Pancreas (tissue), 10 donors: ENCODE measurements around the gene EFEMP2. TPM values are rescaled to one million over a fixed set of nuclear protein-coding genes. Genes with fewer than 3 reads are reported as not detected.
A peak's percentile ranks its signal among the peaks of the same experiment; 100 is the strongest.

ENCODE experiments used
- ATAC-seq, 4 donors: fragments of 200-7000 bp; cut with Tn5 transposase; one replicate each; pipeline versions ENCODE4 v1.8.0 to v1.9.1; 2020; ENCODE audit warnings: mild to moderate bottlenecking in 4 of 4, moderate library complexity in 4 of 4
- DNase-seq, 6 donors: peaks; one replicate each; pipeline ENCODE4 v3.0.0-alpha.2; 2020
- FAIRE-seq: peaks from 2 replicates; lab custom pipeline; 2012; peaks lifted over from hg19 to GRCh38; lab: Jason Lieb, UNC
- H3K27ac ChIP-seq, 4 donors: fragments of 200-600 bp; sonication (generic); 1 replicate in 3 of 4; 2 replicates in 1 of 4; pipeline versions ENCODE4 v1.5.0 to v1.8.0; 2020
- H3K27me3 ChIP-seq, 4 donors: fragments of 200-600 bp; one replicate each; pipeline ENCODE4 v1.8.0; 2021
- H3K36me3 ChIP-seq, 3 donors: fragments of 200-600 bp; sonication (generic) in 1 of 3; one replicate each; pipeline versions ENCODE4 v1.5.0 to v1.8.0; 2020 to 2021
- H3K4me1 ChIP-seq, 3 donors: fragments of 200-600 bp; one replicate each; pipeline ENCODE4 v1.8.0; 2021
- H3K4me3 ChIP-seq, 4 donors: fragments of 200-600 bp; sonication (generic) in 2 of 4; one replicate each; pipeline versions ENCODE4 v1.5.0 to v1.8.0; 2020 to 2021
- H3K9me3 ChIP-seq, 4 donors: fragments of 200-600 bp; one replicate each; pipeline ENCODE4 v1.8.0; 2021
- CTCF ChIP-seq, 4 donors: fragments of 200-600 bp; sonication (generic) in 3 of 4; IDR thresholded peaks; one replicate each; pipeline versions ENCODE4 v1.5.0 to v1.8.0; 2021; ENCODE audit warnings: antibody characterized with exemption in 4 of 4
- WGBS, 2 donors: extraction: QIAGEN DNeasy Blood & Tissue Kit; methylation state at CpG; one replicate each; pipeline ENCODE4 v1.1.7; 2013; 5-methylcytosine and 5-hydroxymethylcytosine counted together
- intact Hi-C, 3 donors: fragments of 100-400 bp; cut with DNase I; formaldehyde crosslinking; loops; one replicate each; pipeline versions ENCODE4 v1.11.1 to v1.14.2; 2022
- polyA plus RNA-seq, 2 donors: library from polyadenylated mRNA; stranded (reverse); fragments of 200-250 nt; gene quantifications; one replicate each; pipeline ENCODE4 v1.2.3, GENCODE V29; 2013
- total RNA-seq, 6 donors: library from RNA; stranded (reverse); fragmentation: NEBNext Ultra II Directional in 4 of 6; extraction: Animal tissue kit (Norgen Biotek cat#: 25700) in 4 of 6; gene quantifications; one replicate each; pipeline versions ENCODE4 v1.2.1 to v1.2.4, GENCODE V29; 2021 to 2023
- donor health status: healthy with polysubstance abuse.
- donor health status: DM: no; HTN: no; CAD: no; lungs with moderate emphysema.
- donor health status: DM: no; HTN: no; CAD: no.
- donor health status: control.
- donor health status: control.
- donor health status: Bipolar disorder and iron deficiency.
- donor health status: DM: yes; HTN: yes; CAD: no.
- donor health status: DM: no; HTN: no; CAD: no.
- donor health status: DM: no; HTN: no; CAD: no.
- donor health status: DM: yes; HTN: yes; CAD: no.

EFEMP2 gene
- total and polyA plus RNA-seq, 8 donors = 11.3 to 51.0 (median 18.8) TPM

- peaks cover 0 to 10% (median 0%) of the 10 kb centered on the region in 3 donors for H3K36me3 ChIP-seq
- H3K27ac ChIP-seq = no peak overlapping the region
- intact Hi-C loops = no loop called here
- TF ChIP-seq CTCF (IDR thresholded peaks at IDR 0.05) = no peak
- no peaks in the 10 kb centered on the region for H3K27me3 ChIP-seq
- DNase-seq (peak in 1 of 6 donors; percentile 52), FAIRE-seq (no peak), ATAC-seq (no peak)
- no peak overlapping the region for H3K4me3 ChIP-seq
- no peaks in the 10 kb centered on the region for H3K9me3 ChIP-seq
- WGBS, 2 donors = 80 to 85% methylated on average over 11 of the region's 11 CpGs
- H3K4me1 ChIP-seq = no peaks in the 10 kb centered on the region
Observed at GRCh38 chr11:65870307-65870658, 2.3 kb downstream of the EFEMP2 start.

DNA sequence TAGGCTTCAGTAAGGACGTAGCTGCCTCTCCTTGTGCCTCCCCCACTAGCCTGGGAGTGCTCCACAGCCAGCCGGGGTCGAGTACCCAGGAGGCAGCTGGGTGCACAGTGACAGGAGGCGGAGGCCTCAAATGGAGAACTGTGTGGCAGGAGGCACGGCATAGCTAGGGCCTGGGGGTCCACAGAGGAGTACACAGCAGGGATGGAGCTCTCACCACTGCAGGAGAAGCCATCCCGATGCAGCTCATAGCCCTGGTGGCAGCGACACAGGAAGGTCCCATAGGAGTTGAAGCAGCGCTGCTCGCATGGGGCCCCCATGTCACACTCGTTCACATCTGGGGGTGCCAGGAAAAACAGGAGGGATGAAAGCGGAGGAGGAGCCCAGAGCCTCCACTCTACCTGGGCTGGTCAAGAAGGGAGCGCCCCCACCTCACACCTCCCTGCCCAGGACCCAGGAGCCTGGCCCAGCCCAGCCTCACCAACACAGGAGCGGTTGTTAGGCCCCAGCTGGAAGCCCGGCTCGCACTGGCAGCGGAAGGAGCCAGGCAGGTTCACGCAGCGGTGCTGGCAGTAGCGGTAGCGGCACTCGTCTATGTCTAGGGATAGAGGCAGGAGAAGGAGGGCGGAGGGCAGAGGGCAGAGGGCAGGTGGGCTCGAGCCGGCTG, 2.8 kb downstream of the EFEMP2 start:
- H3K27me3 ChIP-seq = no peaks in the 10 kb centered on the region
- WGBS, 2 donors = 76 to 85% methylated on average over 22 to 24 of the region's 24 CpGs
- DNase-seq (peak in 1 of 6 donors; percentile 69), FAIRE-seq (no peak), ATAC-seq (no peak)
- no peaks in the 10 kb centered on the region for H3K9me3 ChIP-seq
- peaks cover 0 to 15% (median 2%) of the 10 kb centered on the region in 3 donors for H3K36me3 ChIP-seq
- H3K27ac ChIP-seq = no peak overlapping the region
- intact Hi-C loops = no loop called here
- no peaks in the 10 kb centered on the region for H3K4me1 ChIP-seq
- no peak for TF ChIP-seq CTCF (IDR thresholded peaks at IDR 0.05)
- no peak overlapping the region for H3K4me3 ChIP-seq

- no peak for DNase-seq
- TF ChIP-seq CTCF (IDR thresholded peaks at IDR 0.05) = no peak
- peaks cover 0 to 23% (median 9%) of the 10 kb centered on the region in 3 donors for H3K36me3 ChIP-seq
- H3K4me1 ChIP-seq = no peaks in the 10 kb centered on the region
- intact Hi-C loops = no loop called here
- H3K27me3 ChIP-seq = no peaks in the 10 kb centered on the region
- no peak overlapping the region for H3K27ac ChIP-seq
- no peaks in the 10 kb centered on the region for H3K9me3 ChIP-seq
- FAIRE-seq = no peak
- whole genome bisulfite sequencing, 2 donors = 82 to 93% methylated on average over 3 of the region's 3 CpGs
- ATAC-seq = no peak
- no peak overlapping the region for H3K4me3 ChIP-seq
Observed at GRCh38 chr11:65868907-65869306, 3.7 kb downstream of the EFEMP2 start.

DNA sequence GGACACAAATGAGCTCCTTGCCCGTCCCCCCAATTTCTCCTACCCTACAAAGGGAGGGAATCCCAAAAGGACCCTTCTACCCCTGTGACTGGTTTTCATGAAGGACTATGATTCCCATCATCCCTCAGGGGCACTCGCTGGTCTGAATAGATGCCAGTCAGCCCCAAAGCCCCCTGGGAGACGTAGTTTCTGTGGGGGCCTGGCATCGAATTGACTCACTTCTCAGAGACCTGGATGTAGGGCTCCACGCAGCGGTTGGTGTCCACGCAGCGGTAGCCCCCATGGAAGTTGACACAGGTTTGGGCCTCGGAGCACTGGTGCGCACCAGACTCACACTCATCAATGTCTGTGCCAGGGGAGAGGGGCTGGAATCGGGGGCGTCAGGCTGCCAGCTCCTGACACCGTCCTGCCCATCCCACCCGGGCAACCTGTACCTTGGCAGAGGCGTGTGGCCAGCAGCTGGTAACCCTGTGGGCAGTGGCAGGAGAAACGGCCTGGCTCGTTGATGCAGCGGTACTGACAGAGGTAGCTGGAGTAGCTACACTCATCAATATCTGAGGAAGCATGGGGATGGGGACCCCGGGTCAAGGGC, 4.4 kb downstream of the EFEMP2 start:
- intact Hi-C loops = no loop called here

More for the DNA sequence above, 4.4 kb downstream of the EFEMP2 start:
- no peak for TF ChIP-seq CTCF (IDR thresholded peaks at IDR 0.05)
- DNase-seq (peak in 2 of 6 donors; percentile 33 to 70), ATAC-seq (peak in 2 of 4 donors; percentile 11 to 26), FAIRE-seq (no peak)
- H3K27me3 ChIP-seq = no peaks in the 10 kb centered on the region
- 83 to 84% methylated on average over 19 of the region's 19 CpGs for WGBS, 2 donors
- no peaks in the 10 kb centered on the region for H3K9me3 ChIP-seq
- peaks cover 0 to 27% (median 13%) of the 10 kb centered on the region in 3 donors for H3K36me3 ChIP-seq
- no peak overlapping the region for H3K27ac ChIP-seq
- no peaks in the 10 kb centered on the region for H3K4me1 ChIP-seq
- no peak overlapping the region for H3K4me3 ChIP-seq
